Mesendoderm (in vitro differentiated cells): ENCODE results near the gene SLC50A1. TPM values are rescaled to one million over a fixed set of nuclear protein-coding genes. Genes with fewer than 3 reads are reported as not detected.

Source experiments
- DNase-seq: peaks from one replicate; pipeline ENCODE4 v3.0.0; 2013
- H2AK5ac ChIP-seq: 2 replicates; pipeline ENCODE4 v1.6.1; 2013; ENCODE audit warnings: low read length, inconsistent platforms
- H2BK120ac ChIP-seq: 2 replicates; pipeline ENCODE4 v1.6.1; 2013; ENCODE audit warnings: low read depth, mild to moderate bottlenecking, low read length, moderate library complexity, mixed read lengths
- H2BK15ac ChIP-seq: replicated peaks from 2 replicates; pipeline ENCODE4 v1.6.1; 2013; ENCODE audit warnings: low read depth, mild to moderate bottlenecking, moderate library complexity
- H2BK5ac ChIP-seq: 2 replicates; pipeline ENCODE4 v1.6.1; 2013; ENCODE audit warnings: low read length, inconsistent platforms
- H3K18ac ChIP-seq: 2 replicates; pipeline ENCODE4 v1.6.1; 2013; ENCODE audit warnings: mild to moderate bottlenecking, low read length, mixed read lengths
- H3K23ac ChIP-seq: one replicate; pipeline ENCODE4 v1.6.1; 2013; ENCODE audit warnings: low read length
- H3K27ac ChIP-seq: 2 replicates; pipeline ENCODE4 v1.5.1; 2013; ENCODE audit warnings: low read depth, mild to moderate bottlenecking, inconsistent platforms, low read length, moderate library complexity
- H3K27me3 ChIP-seq: 2 replicates; pipeline ENCODE4 v1.6.1; 2013; ENCODE audit warnings: low read length, control low read depth, mild to moderate bottlenecking, inconsistent platforms; ENCODE audit not compliant: insufficient read depth, poor library complexity
- H3K36me3 ChIP-seq: 2 replicates; pipeline ENCODE4 v1.6.1; 2013; ENCODE audit warnings: low read length, inconsistent platforms; ENCODE audit not compliant: control insufficient read depth, insufficient read depth
- H3K4ac ChIP-seq: one replicate; pipeline ENCODE4 v1.6.1; 2013; ENCODE audit warnings: low read depth, mild to moderate bottlenecking, low read length, moderate library complexity
- H3K4me1 ChIP-seq: 2 replicates; pipeline ENCODE4 v1.6.1; 2013; ENCODE audit warnings: low read depth, low read length, inconsistent platforms; ENCODE audit not compliant: control insufficient read depth
- H3K4me2 ChIP-seq: 2 replicates; pipeline ENCODE4 v1.6.1; 2013; ENCODE audit warnings: low read length
- H3K4me3 ChIP-seq: 2 replicates; pipeline ENCODE4 v1.5.1; 2013; ENCODE audit warnings: mild to moderate bottlenecking, low read length
- H3K56ac ChIP-seq: one replicate; pipeline ENCODE4 v1.6.1; 2013; ENCODE audit warnings: low read length
- H3K79me1 ChIP-seq: 2 replicates; pipeline ENCODE4 v1.6.1; 2013; ENCODE audit warnings: low read length, inconsistent platforms
- H3K79me2 ChIP-seq: 2 replicates; pipeline ENCODE4 v1.6.1; 2013; ENCODE audit warnings: mild to moderate bottlenecking, low read length; ENCODE audit not compliant: control insufficient read depth, insufficient read depth
- H3K9ac ChIP-seq: 2 replicates; pipeline ENCODE4 v1.6.1; 2013; ENCODE audit warnings: low read length, inconsistent platforms
- H4K5ac ChIP-seq: one replicate; pipeline ENCODE4 v1.6.1; 2013; ENCODE audit warnings: low read length
- H4K8ac ChIP-seq: one replicate; pipeline ENCODE4 v1.6.1; 2013; ENCODE audit warnings: low read depth, mild to moderate bottlenecking, control low read depth, low read length, moderate library complexity
- WGBS: extraction: QIAGEN DNeasy Blood & Tissue Kit; methylation state at CpG from one replicate; pipeline ENCODE4 v1.1.7; 2013; ENCODE audit warnings: low lambda C conversion rate, missing lambda C conversion rate; ENCODE audit not compliant: insufficient coverage; ENCODE audit errors: extremely low coverage; 5-methylcytosine and 5-hydroxymethylcytosine counted together
- polyA plus RNA-seq, 2 experiments: library from polyadenylated mRNA; stranded (reverse); fragments of 200-250 nt; gene quantifications; one replicate each; pipeline ENCODE4 v1.2.3, GENCODE V29; 2013

SLC50A1 gene
- 23.4 TPM for polyA plus RNA-seq (2013, experiment 1 of 2)
- 22.4 TPM for polyA plus RNA-seq (2013, experiment 2 of 2)

GRCh38 chr1:155135415-155136028, at the start of gene SLC50A1:
Gene SLC50A1 (plus strand): TSS chr1:155135852. CDS start chr1:155135912, 60 bp downstream.
- Histone ChIP-seq H3K36me3 (no peaks in the 10 kb centered on the region), H3K4ac (peak within 1 kb of the TSS; percentile 73), H4K8ac (peak within 1 kb of the TSS; percentile 41), H2BK5ac (peak within 1 kb of the TSS; percentile 95), H3K4me3 (peak within 1 kb of the TSS; percentile 97), H3K4me2 (peak within 1 kb of the TSS; percentile 98), H3K79me1 (peaks cover 9% of the 10 kb centered on the region), H3K23ac (peak within 1 kb of the TSS; percentile 95), H3K56ac (peak within 1 kb of the TSS; percentile 99), H3K27ac (peak within 1 kb of the TSS; percentile 97), H3K27me3 (no peaks in the 10 kb centered on the region), H4K5ac (no peak within 1 kb of the TSS), H3K4me1 (peaks cover 3% of the 10 kb centered on the region), H3K18ac (peak within 1 kb of the TSS; percentile 34), H2BK120ac (no peak within 1 kb of the TSS), H2BK15ac (no peak within 1 kb of the TSS), H3K79me2 (no peaks in the 10 kb centered on the region), H2AK5ac (peak within 1 kb of the TSS; percentile 79), H3K9ac (peak within 1 kb of the TSS; percentile 99)
- no CpG with 5 or more reads among the region's 52 CpGs for WGBS
- peak; percentile 96 for DNase-seq

- peak overlapping the region; percentile 45 for H3K9ac ChIP-seq
- H3K79me1 ChIP-seq = no peaks in the 10 kb centered on the region
- WGBS = no CpG with 5 or more reads among the region's 24 CpGs
- H3K56ac ChIP-seq = no peak overlapping the region
- no peaks in the 10 kb centered on the region for H3K36me3 ChIP-seq
- no peak overlapping the region for H2BK120ac ChIP-seq
- H4K5ac ChIP-seq = no peak overlapping the region
- H3K4me1 ChIP-seq = no peaks in the 10 kb centered on the region
- H3K23ac ChIP-seq = no peak overlapping the region
- H3K27me3 ChIP-seq = peaks cover 25% of the 10 kb centered on the region
- H2AK5ac ChIP-seq = no peak overlapping the region
- no peak overlapping the region for H2BK15ac ChIP-seq
- no peak overlapping the region for H3K18ac ChIP-seq
- no peak overlapping the region for H3K4me3 ChIP-seq
- H4K8ac ChIP-seq = no peak overlapping the region
- H3K79me2 ChIP-seq = no peaks in the 10 kb centered on the region
- H3K4ac ChIP-seq = no peak overlapping the region
- H2BK5ac ChIP-seq = no peak overlapping the region
- peak overlapping the region; percentile 36 for H3K4me2 ChIP-seq
- peak; percentile 75 for DNase-seq
- no peak overlapping the region for H3K27ac ChIP-seq
These were observed 49.4 kb upstream of the SLC50A1 start for GRCh38 chr1:155086128-155086741.

GRCh38 chr1:155086856-155087535, 48.7 kb upstream of the SLC50A1 start:
- no CpG with 5 or more reads among the region's 8 CpGs for WGBS
- H3K18ac ChIP-seq = no peak overlapping the region
- H3K4ac ChIP-seq = no peak overlapping the region
- H3K56ac ChIP-seq = no peak overlapping the region
- H3K79me1 ChIP-seq = no peaks in the 10 kb centered on the region
- H3K4me1 ChIP-seq = no peaks in the 10 kb centered on the region
- no peak overlapping the region for H2BK15ac ChIP-seq
- H2AK5ac ChIP-seq = no peak overlapping the region
- no peak overlapping the region for H4K8ac ChIP-seq
- no peak overlapping the region for H2BK5ac ChIP-seq
- H2BK120ac ChIP-seq = no peak overlapping the region
- H3K9ac ChIP-seq = no peak overlapping the region
- no peaks in the 10 kb centered on the region for H3K36me3 ChIP-seq
- no peak overlapping the region for H3K4me3 ChIP-seq
- H3K27me3 ChIP-seq = peaks cover 17% of the 10 kb centered on the region
- no peak overlapping the region for H3K27ac ChIP-seq
- no peaks in the 10 kb centered on the region for H3K79me2 ChIP-seq
- H3K23ac ChIP-seq = no peak overlapping the region
- no peak for DNase-seq
- no peak overlapping the region for H4K5ac ChIP-seq
- H3K4me2 ChIP-seq = no peak overlapping the region

GRCh38 chr1:155091071-155092051, 44.3 kb upstream of the SLC50A1 start:
- Histone ChIP-seq H3K36me3 (no peaks in the 10 kb centered on the region), H3K4me1 (no peaks in the 10 kb centered on the region), H2BK120ac (no peak overlapping the region), H2AK5ac (no peak overlapping the region), H3K79me2 (no peaks in the 10 kb centered on the region), H4K5ac (no peak overlapping the region), H3K27ac (no peak overlapping the region), H3K27me3 (no peaks in the 10 kb centered on the region), H3K9ac (peak overlapping the region; percentile 27), H3K23ac (no peak overlapping the region), H3K79me1 (no peaks in the 10 kb centered on the region), H3K4ac (no peak overlapping the region), H4K8ac (no peak overlapping the region), H2BK5ac (no peak overlapping the region), H3K18ac (no peak overlapping the region), H3K4me3 (no peak overlapping the region), H2BK15ac (no peak overlapping the region), H3K56ac (peak overlapping the region; percentile 47), H3K4me2 (no peak overlapping the region)
- peak; percentile 89 for DNase-seq
- WGBS = no CpG with 5 or more reads among the region's 29 CpGs

GRCh38 chr1:155092131-155092530, 43.5 kb upstream of the SLC50A1 start:
- H2AK5ac ChIP-seq = no peak overlapping the region
- H2BK120ac ChIP-seq = no peak overlapping the region
- H4K8ac ChIP-seq = no peak overlapping the region
- H2BK15ac ChIP-seq = no peak overlapping the region
- DNase-seq = no peak
- H3K4me2 ChIP-seq = no peak overlapping the region
- H3K4me1 ChIP-seq = no peaks in the 10 kb centered on the region
- H3K79me2 ChIP-seq = no peaks in the 10 kb centered on the region
- no peaks in the 10 kb centered on the region for H3K27me3 ChIP-seq
- no peak overlapping the region for H3K9ac ChIP-seq
- H3K79me1 ChIP-seq = no peaks in the 10 kb centered on the region
- WGBS = no CpG with 5 or more reads among the region's 6 CpGs
- no peak overlapping the region for H3K56ac ChIP-seq
- no peaks in the 10 kb centered on the region for H3K36me3 ChIP-seq
- no peak overlapping the region for H3K27ac ChIP-seq
- no peak overlapping the region for H2BK5ac ChIP-seq
- H4K5ac ChIP-seq = no peak overlapping the region
- H3K4me3 ChIP-seq = no peak overlapping the region
- no peak overlapping the region for H3K4ac ChIP-seq
- no peak overlapping the region for H3K18ac ChIP-seq
- H3K23ac ChIP-seq = no peak overlapping the region
